ENCODE results near the gene STING1.
A peak's percentile ranks its signal among the peaks of the same experiment; 100 is the strongest.

STING1 gene

GRCh38 chr5:139438707-139439012 lies 43.9 kb downstream of the STING1 start:
- peaks cover 10% of the 10 kb centered on the region for H3K36me3 ChIP-seq
- H3K27me3 ChIP-seq = no peaks in the 10 kb centered on the region
- no peak for TF ChIP-seq Cebpa-rat (IDR thresholded peaks at IDR 0.05)
- peak overlapping the region; percentile 84 for H3K4me2 ChIP-seq
- peak overlapping the region; percentile 83 for H3K4me3 ChIP-seq
- H3K9me3 ChIP-seq = no peaks in the 10 kb centered on the region
- no peak overlapping the region for H3K9ac ChIP-seq
- H3K4me1 ChIP-seq = peaks cover 25% of the 10 kb centered on the region
- no peak overlapping the region for H3K27ac ChIP-seq
- no peaks in the 10 kb centered on the region for H4K20me1 ChIP-seq

GRCh38 chr5:139435676-139436075 lies 46.9 kb downstream of the STING1 start:
- H3K4me2 ChIP-seq = no peak overlapping the region
- H3K27me3 ChIP-seq = no peaks in the 10 kb centered on the region
- no peak overlapping the region for H3K27ac ChIP-seq
- peaks cover 15% of the 10 kb centered on the region for H3K4me1 ChIP-seq
- peaks cover 17% of the 10 kb centered on the region for H3K36me3 ChIP-seq
- H4K20me1 ChIP-seq = no peaks in the 10 kb centered on the region
- H3K9ac ChIP-seq = no peak overlapping the region
- no peaks in the 10 kb centered on the region for H3K9me3 ChIP-seq
- TF ChIP-seq Cebpa-rat (IDR thresholded peaks at IDR 0.05) = no peak
- H3K4me3 ChIP-seq = no peak overlapping the region

GRCh38 chr5:139431706-139432105 lies 50.9 kb downstream of the STING1 start:
- Histone ChIP-seq H3K4me2 (no peak overlapping the region), H3K9ac (no peak overlapping the region), H4K20me1 (no peaks in the 10 kb centered on the region), H3K36me3 (peaks cover 31% of the 10 kb centered on the region), H3K27ac (no peak overlapping the region), H3K9me3 (no peaks in the 10 kb centered on the region), H3K4me1 (no peaks in the 10 kb centered on the region), H3K4me3 (no peak overlapping the region), H3K27me3 (no peaks in the 10 kb centered on the region)
- no peak for TF ChIP-seq Cebpa-rat (IDR thresholded peaks at IDR 0.05)

- peaks cover 45% of the 10 kb centered on the region for H3K36me3 ChIP-seq
- no peaks in the 10 kb centered on the region for H3K4me1 ChIP-seq
- H3K9ac ChIP-seq = no peak overlapping the region
- no peaks in the 10 kb centered on the region for H3K27me3 ChIP-seq
- no peak overlapping the region for H3K27ac ChIP-seq
- no peak for TF ChIP-seq Cebpa-rat (IDR thresholded peaks at IDR 0.05)
- H4K20me1 ChIP-seq = no peaks in the 10 kb centered on the region
- H3K4me2 ChIP-seq = no peak overlapping the region
- no peak overlapping the region for H3K4me3 ChIP-seq
- H3K9me3 ChIP-seq = no peaks in the 10 kb centered on the region
Observed at GRCh38 chr5:139430015-139430414, 52.5 kb downstream of the STING1 start.

GRCh38 chr5:139426203-139426885 lies 56.2 kb downstream of the STING1 start:
- no peaks in the 10 kb centered on the region for H4K20me1 ChIP-seq
- peaks cover 51% of the 10 kb centered on the region for H3K36me3 ChIP-seq
- no peak overlapping the region for H3K9ac ChIP-seq
- H3K9me3 ChIP-seq = no peaks in the 10 kb centered on the region
- no peak overlapping the region for H3K4me2 ChIP-seq
- H3K27ac ChIP-seq = no peak overlapping the region
- H3K27me3 ChIP-seq = no peaks in the 10 kb centered on the region
- TF ChIP-seq Cebpa-rat (IDR thresholded peaks at IDR 0.05) = no peak
- H3K4me3 ChIP-seq = no peak overlapping the region
- peaks cover 14% of the 10 kb centered on the region; the same call in 1 of the 2 replicates for H3K4me1 ChIP-seq

Measured in BLaER1 (cell line).